Measurements from ENCODE around the gene CRIM1.

DNA sequence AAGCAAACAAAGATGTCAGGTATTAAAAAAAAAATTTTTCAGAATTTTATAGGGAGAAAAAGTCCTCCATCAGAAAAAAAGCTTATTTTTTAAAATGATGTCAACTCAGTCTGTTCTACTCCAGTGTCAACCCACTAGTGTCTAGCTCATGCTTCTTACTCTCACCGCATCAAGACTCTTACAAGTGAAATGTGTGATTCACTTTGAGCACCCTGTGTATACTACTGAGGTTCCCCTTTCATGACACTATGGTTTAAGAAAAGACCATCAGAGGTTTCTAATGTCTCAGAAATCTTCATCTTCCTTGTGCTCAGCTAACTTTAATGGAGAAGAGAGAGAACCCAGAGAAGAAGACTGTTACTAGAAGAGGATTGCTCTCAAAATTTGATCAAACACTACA, 199.0 kb downstream of the CRIM1 start:
- TF ChIP-seq TEAD4 (IDR thresholded peaks at IDR 0.05) (no peak), FOXM1 (IDR thresholded peaks at IDR 0.05; ENCODE audit: borderline replicate concordance, low read depth) (no peak)
